ENCODE results near the gene VSNL1.

Gene VSNL1

GRCh38 chr2:17640406-17640805, 99.9 kb downstream of the VSNL1 start:
- no peak overlapping the region for H3K14ac ChIP-seq (ENCODE audit: low read length)
- H3K9ac ChIP-seq (ENCODE audit: low read depth, low read length, poor library complexity), result no peak overlapping the region
- H3K18ac ChIP-seq (ENCODE audit: low read length), result no peak overlapping the region
- H4K91ac ChIP-seq (ENCODE audit: low read depth, low read length, poor library complexity), result no peak overlapping the region
- no peak overlapping the region for H2BK5ac ChIP-seq (ENCODE audit: low read length)
- H2BK12ac ChIP-seq (ENCODE audit: low read length), result no peak overlapping the region
- H2BK15ac ChIP-seq (ENCODE audit: low read length), result no peak overlapping the region
- H3K79me1 ChIP-seq (ENCODE audit: low read depth, low read length), result no peaks in the 10 kb centered on the region
- H3K4ac ChIP-seq (ENCODE audit: low read length), result no peak overlapping the region
- no peak overlapping the region for H4K8ac ChIP-seq (ENCODE audit: low read depth, low read length)
- H3K23ac ChIP-seq (ENCODE audit: low read depth, low read length, poor library complexity), result no peak overlapping the region
- H3K27me3 ChIP-seq (ENCODE audit: control insufficient read depth in 3 of 3, insufficient read depth in 3 of 3, low read depth in 1 of 3, low read length in 3 of 3), result no peaks in the 10 kb centered on the region
- no CpG with 5 or more reads among the region's 2 CpGs for WGBS, 2 donors (ENCODE audit: extremely low coverage in 2 of 2, insufficient read length in 2 of 2, insufficient replicate concordance in 1 of 2)
- no peaks in the 10 kb centered on the region for H3K36me3 ChIP-seq (replicated peaks in 1 of 2; ENCODE audit: control insufficient read depth in 2 of 2, insufficient read depth in 2 of 2, low read length in 2 of 2)
- no peak overlapping the region for H2AFZ ChIP-seq (ENCODE audit: low read length)
- H2AK5ac ChIP-seq (ENCODE audit: low read depth, low read length), result no peak overlapping the region
- no peak overlapping the region for H3K4me3 ChIP-seq (ENCODE audit: low read length in 2 of 2)
- H3K27ac ChIP-seq (replicated peaks; ENCODE audit: low read length), result no peak overlapping the region
- no peak for DNase-seq (ENCODE audit: low spot score)
- H2BK120ac ChIP-seq (ENCODE audit: low read depth, low read length), result no peak overlapping the region
- peaks cover 1 to 7% of the 10 kb centered on the region in 2 donors for H3K4me1 ChIP-seq (ENCODE audit: control insufficient read depth in 2 of 2, insufficient read depth in 1 of 2, low read depth in 1 of 2, low read length in 2 of 2)
- H3K4me2 ChIP-seq (ENCODE audit: insufficient read depth, low read length, poor library complexity, severe bottlenecking), result no peak overlapping the region
- no peaks in the 10 kb centered on the region for H3K9me3 ChIP-seq (replicated peaks in 1 of 2; ENCODE audit: control insufficient read depth in 2 of 2, insufficient read depth in 1 of 2, low read depth in 1 of 2, low read length in 2 of 2)

GRCh38 chr2:17643031-17643615, 102.6 kb downstream of the VSNL1 start:
- no CpG with 5 or more reads among the region's 6 CpGs for WGBS, 2 donors (ENCODE audit: extremely low coverage in 2 of 2, insufficient read length in 2 of 2, insufficient replicate concordance in 1 of 2)
- no peak overlapping the region for H2BK12ac ChIP-seq (ENCODE audit: low read length)
- H2BK15ac ChIP-seq (ENCODE audit: low read length), result no peak overlapping the region
- H3K27me3 ChIP-seq (ENCODE audit: control insufficient read depth in 3 of 3, insufficient read depth in 3 of 3, low read depth in 1 of 3, low read length in 3 of 3), result no peaks in the 10 kb centered on the region
- no peak overlapping the region for H3K4ac ChIP-seq (ENCODE audit: low read length)
- no peak for DNase-seq (ENCODE audit: low spot score)
- no peak overlapping the region for H3K9ac ChIP-seq (ENCODE audit: low read depth, low read length, poor library complexity)
- no peak overlapping the region for H3K23ac ChIP-seq (ENCODE audit: low read depth, low read length, poor library complexity)
- H3K18ac ChIP-seq (ENCODE audit: low read length), result no peak overlapping the region
- no peak overlapping the region for H2AK5ac ChIP-seq (ENCODE audit: low read depth, low read length)
- no peak overlapping the region for H3K4me3 ChIP-seq (ENCODE audit: low read length in 2 of 2)
- no peaks in the 10 kb centered on the region for H3K36me3 ChIP-seq (replicated peaks in 1 of 2; ENCODE audit: control insufficient read depth in 2 of 2, insufficient read depth in 2 of 2, low read length in 2 of 2)
- no peaks in the 10 kb centered on the region for H3K9me3 ChIP-seq (replicated peaks in 1 of 2; ENCODE audit: control insufficient read depth in 2 of 2, insufficient read depth in 1 of 2, low read depth in 1 of 2, low read length in 2 of 2)
- no peak overlapping the region for H3K4me2 ChIP-seq (ENCODE audit: insufficient read depth, low read length, poor library complexity, severe bottlenecking)
- no peak overlapping the region for H3K27ac ChIP-seq (replicated peaks; ENCODE audit: low read length)
- no peaks in the 10 kb centered on the region for H3K79me1 ChIP-seq (ENCODE audit: low read depth, low read length)
- no peak overlapping the region for H2AFZ ChIP-seq (ENCODE audit: low read length)
- H2BK120ac ChIP-seq (ENCODE audit: low read depth, low read length), result no peak overlapping the region
- H3K4me1 ChIP-seq (ENCODE audit: control insufficient read depth in 2 of 2, insufficient read depth in 1 of 2, low read depth in 1 of 2, low read length in 2 of 2), result peaks cover 0 to 2% of the 10 kb centered on the region in 2 donors
- H4K8ac ChIP-seq (ENCODE audit: low read depth, low read length), result no peak overlapping the region
- no peak overlapping the region for H2BK5ac ChIP-seq (ENCODE audit: low read length)
- H4K91ac ChIP-seq (ENCODE audit: low read depth, low read length, poor library complexity), result no peak overlapping the region
- no peak overlapping the region for H3K14ac ChIP-seq (ENCODE audit: low read length)

GRCh38 chr2:17644997-17645720, 104.7 kb downstream of the VSNL1 start:
- Histone ChIP-seq H2BK5ac (ENCODE audit: low read length) (no peak overlapping the region), H3K18ac (ENCODE audit: low read length) (peak overlapping the region; percentile 4), H2BK120ac (ENCODE audit: low read depth, low read length) (no peak overlapping the region), H3K27ac (replicated peaks; ENCODE audit: low read length) (no peak overlapping the region), H4K8ac (ENCODE audit: low read depth, low read length) (no peak overlapping the region), H3K4me3 (ENCODE audit: low read length in 2 of 2) (no peak overlapping the region), H3K23ac (ENCODE audit: low read depth, low read length, poor library complexity) (no peak overlapping the region), H2BK15ac (ENCODE audit: low read length) (no peak overlapping the region), H3K36me3 (replicated peaks in 1 of 2; ENCODE audit: control insufficient read depth in 2 of 2, insufficient read depth in 2 of 2, low read length in 2 of 2) (no peaks in the 10 kb centered on the region), H3K4me2 (ENCODE audit: insufficient read depth, low read length, poor library complexity, severe bottlenecking) (no peak overlapping the region), H3K9ac (ENCODE audit: low read depth, low read length, poor library complexity) (no peak overlapping the region), H2BK12ac (ENCODE audit: low read length) (no peak overlapping the region), H4K91ac (ENCODE audit: low read depth, low read length, poor library complexity) (no peak overlapping the region), H3K14ac (ENCODE audit: low read length) (no peak overlapping the region), H2AFZ (ENCODE audit: low read length) (no peak overlapping the region), H3K9me3 (replicated peaks in 1 of 2; ENCODE audit: control insufficient read depth in 2 of 2, insufficient read depth in 1 of 2, low read depth in 1 of 2, low read length in 2 of 2) (no peaks in the 10 kb centered on the region), H2AK5ac (ENCODE audit: low read depth, low read length) (peak overlapping the region; percentile 5), H3K27me3 (ENCODE audit: control insufficient read depth in 3 of 3, insufficient read depth in 3 of 3, low read depth in 1 of 3, low read length in 3 of 3) (no peaks in the 10 kb centered on the region), H3K79me1 (ENCODE audit: low read depth, low read length) (no peaks in the 10 kb centered on the region), H3K4ac (ENCODE audit: low read length) (no peak overlapping the region), H3K4me1 (ENCODE audit: control insufficient read depth in 2 of 2, insufficient read depth in 1 of 2, low read depth in 1 of 2, low read length in 2 of 2) (peaks cover 0 to 2% of the 10 kb centered on the region in 2 donors)
- DNase-seq (ENCODE audit: low spot score), result no peak
- WGBS, 2 donors (ENCODE audit: extremely low coverage in 2 of 2, insufficient read length in 2 of 2, insufficient replicate concordance in 1 of 2), result no CpG with 5 or more reads among the region's 4 CpGs

- Histone ChIP-seq H4K91ac (ENCODE audit: low read depth, low read length, poor library complexity) (no peak overlapping the region), H3K36me3 (replicated peaks in 1 of 2; ENCODE audit: control insufficient read depth in 2 of 2, insufficient read depth in 2 of 2, low read length in 2 of 2) (no peaks in the 10 kb centered on the region), H3K4me3 (ENCODE audit: low read length in 2 of 2) (no peak overlapping the region), H3K14ac (ENCODE audit: low read length) (no peak overlapping the region), H3K18ac (ENCODE audit: low read length) (no peak overlapping the region), H2BK120ac (ENCODE audit: low read depth, low read length) (no peak overlapping the region), H4K8ac (ENCODE audit: low read depth, low read length) (no peak overlapping the region), H3K4me2 (ENCODE audit: insufficient read depth, low read length, poor library complexity, severe bottlenecking) (no peak overlapping the region), H3K27ac (replicated peaks; ENCODE audit: low read length) (no peak overlapping the region), H3K27me3 (ENCODE audit: control insufficient read depth in 3 of 3, insufficient read depth in 3 of 3, low read depth in 1 of 3, low read length in 3 of 3) (no peaks in the 10 kb centered on the region), H2BK15ac (ENCODE audit: low read length) (no peak overlapping the region), H2AFZ (ENCODE audit: low read length) (peak overlapping the region; percentile 58), H2BK5ac (ENCODE audit: low read length) (no peak overlapping the region), H3K9me3 (replicated peaks in 1 of 2; ENCODE audit: control insufficient read depth in 2 of 2, insufficient read depth in 1 of 2, low read depth in 1 of 2, low read length in 2 of 2) (no peaks in the 10 kb centered on the region), H3K4me1 (ENCODE audit: control insufficient read depth in 2 of 2, insufficient read depth in 1 of 2, low read depth in 1 of 2, low read length in 2 of 2) (peaks cover 0 to 2% of the 10 kb centered on the region in 2 donors), H2AK5ac (ENCODE audit: low read depth, low read length) (no peak overlapping the region), H3K79me1 (ENCODE audit: low read depth, low read length) (no peaks in the 10 kb centered on the region), H3K4ac (ENCODE audit: low read length) (no peak overlapping the region), H3K23ac (ENCODE audit: low read depth, low read length, poor library complexity) (no peak overlapping the region), H2BK12ac (ENCODE audit: low read length) (no peak overlapping the region), H3K9ac (ENCODE audit: low read depth, low read length, poor library complexity) (no peak overlapping the region)
- WGBS, 2 donors (ENCODE audit: extremely low coverage in 2 of 2, insufficient read length in 2 of 2, insufficient replicate concordance in 1 of 2), result no CpG with 5 or more reads among the region's 3 CpGs
- peak; percentile 38 for DNase-seq (ENCODE audit: low spot score)
These were observed 105.6 kb downstream of the VSNL1 start for GRCh38 chr2:17646081-17646554.

Data from neuronal stem cell (in vitro differentiated cells).